ENCODE results near the gene ASXL2. TPM values are rescaled to one million over a fixed set of nuclear protein-coding genes. Genes with fewer than 3 reads are reported as not detected.
A peak's percentile ranks its signal among the peaks of the same experiment; 100 is the strongest.

ASXL2 gene
- total and polyA plus RNA-seq, 10 donors = 2.0 to 51.3 (median 34.7) TPM

- Histone ChIP-seq H3K36me3 (no peaks in the 10 kb centered on the region), H3K9me3 (no peaks in the 10 kb centered on the region), H3K4me3 (no peak overlapping the region), H3K27me3 (replicated peaks in 1 of 7) (peaks cover 0 to 17% (median 0%) of the 10 kb centered on the region in 7 donors), H3K4me1 (no peaks in the 10 kb centered on the region), H3K27ac (no peak overlapping the region)
- no peak for TF ChIP-seq CTCF (IDR thresholded peaks at IDR 0.05 in 8 of 11, conservative IDR thresholded peaks at IDR 0.05 in 3 of 11)
- intact Hi-C loops (cut with DNase I; ENCODE audit: low total_unique reads) = no loop called here
- no peak for DNase-seq
- WGBS, 5 donors = 87 to 95% (median 92%) methylated on average over 5 of the region's 5 CpGs
Observed at GRCh38 chr2:25887624-25888242, 9.4 kb upstream of the ASXL2 start.

- no peak for TF ChIP-seq CTCF (IDR thresholded peaks at IDR 0.05 in 8 of 11, conservative IDR thresholded peaks at IDR 0.05 in 3 of 11)
- no peak for TF ChIP-seq POLR2A (IDR thresholded peaks at IDR 0.05)
- no peak for TF ChIP-seq POLR2AphosphoS5 (IDR thresholded peaks at IDR 0.05)
- Histone ChIP-seq H3K27me3 (replicated peaks in 1 of 7) (peaks cover 0 to 24% (median 0%) of the 10 kb centered on the region in 7 donors), H3K9me3 (no peaks in the 10 kb centered on the region), H3K27ac (no peak overlapping the region), H3K36me3 (no peaks in the 10 kb centered on the region), H3K4me3 (no peak overlapping the region), H3K4me1 (no peaks in the 10 kb centered on the region)
- intact Hi-C loops (cut with DNase I; ENCODE audit: low total_unique reads) = no loop called here
- 88 to 98% (median 94%) methylated on average over 2 of the region's 2 CpGs for WGBS, 5 donors
- no peak for DNase-seq
Observed at GRCh38 chr2:25885933-25886332, 7.6 kb upstream of the ASXL2 start.

- H3K4me1 ChIP-seq = peaks cover 0 to 13% (median 12%) of the 10 kb centered on the region in 6 donors
- H3K27me3 ChIP-seq (replicated peaks in 1 of 7) = peaks cover 0 to 24% (median 0%) of the 10 kb centered on the region in 7 donors
- no peaks in the 10 kb centered on the region for H3K36me3 ChIP-seq
- H3K9me3 ChIP-seq = no peaks in the 10 kb centered on the region
- intact Hi-C loops (cut with DNase I; ENCODE audit: low total_unique reads) = no loop called here
- WGBS, 5 donors = 80 to 87% (median 84%) methylated on average over 4 of the region's 4 CpGs
- no peak for DNase-seq
- H3K27ac ChIP-seq = no peak overlapping the region
- H3K4me3 ChIP-seq = no peak overlapping the region
- TF ChIP-seq POLR2AphosphoS5 (IDR thresholded peaks at IDR 0.05) = no peak
- no peak for TF ChIP-seq CTCF (IDR thresholded peaks at IDR 0.05 in 8 of 11, conservative IDR thresholded peaks at IDR 0.05 in 3 of 11)
- no peak for TF ChIP-seq POLR2A (IDR thresholded peaks at IDR 0.05)
Observed at GRCh38 chr2:25881764-25882163, 3.5 kb upstream of the ASXL2 start.

- Histone ChIP-seq H3K27ac (peak overlapping the region; percentile 84 to 99 (median 97)), H3K36me3 (peaks cover 0 to 11% (median 1%) of the 10 kb centered on the region in 6 donors), H3K4me3 (peak overlapping the region in 6 of 8 donors; percentile 90 to 98 (median 97)), H3K27me3 (replicated peaks in 1 of 7) (peaks cover 0 to 21% (median 0%) of the 10 kb centered on the region in 7 donors), H3K4me1 (peaks cover 9 to 39% (median 31%) of the 10 kb centered on the region in 6 donors), H3K9me3 (no peaks in the 10 kb centered on the region)
- WGBS, 5 donors = 92 to 95% (median 94%) methylated on average over 5 of the region's 5 CpGs
- no peak for TF ChIP-seq CTCF (IDR thresholded peaks at IDR 0.05 in 8 of 11, conservative IDR thresholded peaks at IDR 0.05 in 3 of 11)
- no peak for TF ChIP-seq POLR2A (IDR thresholded peaks at IDR 0.05)
- TF ChIP-seq POLR2AphosphoS5 (IDR thresholded peaks at IDR 0.05) = no peak
- intact Hi-C loops (cut with DNase I; ENCODE audit: low total_unique reads) = no loop called here
- DNase-seq = no peak
Observed at GRCh38 chr2:25879133-25879730, 945 bp upstream of the ASXL2 start.

Measured in spleen (tissue), 11 donors.